Measurements from ENCODE around the gene TNFRSF18. TPM values are rescaled to one million over a fixed set of nuclear protein-coding genes. Genes with fewer than 3 reads are reported as not detected.

TNFRSF18 gene
- polyA plus RNA-seq, 1 donor from 2014 or later: not detected

GRCh38 chr1:1226566-1227362 lies 20.4 kb upstream of the TNFRSF18 start:
- H3K36me3 ChIP-seq (ENCODE audit: insufficient read depth, low read length): no peaks in the 10 kb centered on the region
- no peaks in the 10 kb centered on the region for H3F3A ChIP-seq (ENCODE audit: insufficient read depth, low read length, poor library complexity, severe bottlenecking)
- no peak overlapping the region for H3K4me2 ChIP-seq (ENCODE audit: low read length)
- no peaks in the 10 kb centered on the region for H3K9me3 ChIP-seq (ENCODE audit: low read length)
- no peak overlapping the region for H3K9ac ChIP-seq (ENCODE audit: low read length)
- no peak overlapping the region for H3K4me3 ChIP-seq (ENCODE audit: low read length)
- H2AFZ ChIP-seq (ENCODE audit: low read depth, low read length): no peak overlapping the region
- H4K20me1 ChIP-seq (ENCODE audit: insufficient read depth): no peaks in the 10 kb centered on the region
- H3K27me3 ChIP-seq (ENCODE audit: insufficient read depth, low read depth, low read length): no peaks in the 10 kb centered on the region
- H3K79me2 ChIP-seq (replicated peaks; ENCODE audit: insufficient read depth, low read length): peaks cover 21% of the 10 kb centered on the region
- no peak overlapping the region for H3K27ac ChIP-seq (ENCODE audit: low read length)
- no peaks in the 10 kb centered on the region for H3K9me2 ChIP-seq (ENCODE audit: insufficient read depth, low read length)
- TF ChIP-seq MXI1 (conservative IDR thresholded peaks at IDR 0.05; ENCODE audit: poor library complexity, severe bottlenecking) (no peak), RAD21 (conservative IDR thresholded peaks at IDR 0.05) (no peak), EZH2 (IDR thresholded peaks at IDR 0.05; ENCODE audit: borderline replicate concordance, insufficient read depth, low read length, poor library complexity, severe bottlenecking) (no peak), POLR2AphosphoS5 (IDR thresholded peaks at IDR 0.05) (no peak), REST (IDR thresholded peaks at IDR 0.05; ENCODE audit: borderline replicate concordance) (no peak), TAF1 (IDR thresholded peaks at IDR 0.05; ENCODE audit: low read depth) (no peak), CTCF (IDR thresholded peaks at IDR 0.05; ENCODE audit: poor library complexity, severe bottlenecking) (no peak), SMC3 (conservative IDR thresholded peaks at IDR 0.05; ENCODE audit: poor library complexity) (no peak), EP300 (conservative IDR thresholded peaks at IDR 0.05; ENCODE audit: poor library complexity, severe bottlenecking) (no peak)

GRCh38 chr1:1225913-1226312 lies 19.5 kb upstream of the TNFRSF18 start:
- no peaks in the 10 kb centered on the region for H3K9me2 ChIP-seq (ENCODE audit: insufficient read depth, low read length)
- H3K4me3 ChIP-seq (ENCODE audit: low read length): no peak overlapping the region
- no peak overlapping the region for H2AFZ ChIP-seq (ENCODE audit: low read depth, low read length)
- no peaks in the 10 kb centered on the region for H3K9me3 ChIP-seq (ENCODE audit: low read length)
- no peak overlapping the region for H3K27ac ChIP-seq (ENCODE audit: low read length)
- H3K4me2 ChIP-seq (ENCODE audit: low read length): no peak overlapping the region
- TF ChIP-seq RAD21 (conservative IDR thresholded peaks at IDR 0.05): no peak
- no peak for TF ChIP-seq POLR2AphosphoS5 (IDR thresholded peaks at IDR 0.05)
- TF ChIP-seq CTCF (IDR thresholded peaks at IDR 0.05; ENCODE audit: poor library complexity, severe bottlenecking): no peak
- TF ChIP-seq MXI1 (conservative IDR thresholded peaks at IDR 0.05; ENCODE audit: poor library complexity, severe bottlenecking): no peak
- TF ChIP-seq EP300 (conservative IDR thresholded peaks at IDR 0.05; ENCODE audit: poor library complexity, severe bottlenecking): no peak
- no peak for TF ChIP-seq REST (IDR thresholded peaks at IDR 0.05; ENCODE audit: borderline replicate concordance)
- no peak for TF ChIP-seq EZH2 (IDR thresholded peaks at IDR 0.05; ENCODE audit: borderline replicate concordance, insufficient read depth, low read length, poor library complexity, severe bottlenecking)
- TF ChIP-seq TAF1 (IDR thresholded peaks at IDR 0.05; ENCODE audit: low read depth): no peak
- TF ChIP-seq SMC3 (conservative IDR thresholded peaks at IDR 0.05; ENCODE audit: poor library complexity): no peak
- no peaks in the 10 kb centered on the region for H3F3A ChIP-seq (ENCODE audit: insufficient read depth, low read length, poor library complexity, severe bottlenecking)
- H4K20me1 ChIP-seq (ENCODE audit: insufficient read depth): no peaks in the 10 kb centered on the region
- H3K27me3 ChIP-seq (ENCODE audit: insufficient read depth, low read depth, low read length): no peaks in the 10 kb centered on the region
- no peak overlapping the region for H3K9ac ChIP-seq (ENCODE audit: low read length)
- H3K79me2 ChIP-seq (replicated peaks; ENCODE audit: insufficient read depth, low read length): peaks cover 18% of the 10 kb centered on the region
- H3K36me3 ChIP-seq (ENCODE audit: insufficient read depth, low read length): no peaks in the 10 kb centered on the region

Measured in neural cell (in vitro differentiated cells).